Measurements from ENCODE around the gene UBE2J2. TPM values are rescaled to one million over a fixed set of nuclear protein-coding genes. Genes with fewer than 3 reads are reported as not detected.

The UBE2J2 gene
- total RNA-seq, 1 donor from 2014 or later = 32.9 TPM

DNA sequence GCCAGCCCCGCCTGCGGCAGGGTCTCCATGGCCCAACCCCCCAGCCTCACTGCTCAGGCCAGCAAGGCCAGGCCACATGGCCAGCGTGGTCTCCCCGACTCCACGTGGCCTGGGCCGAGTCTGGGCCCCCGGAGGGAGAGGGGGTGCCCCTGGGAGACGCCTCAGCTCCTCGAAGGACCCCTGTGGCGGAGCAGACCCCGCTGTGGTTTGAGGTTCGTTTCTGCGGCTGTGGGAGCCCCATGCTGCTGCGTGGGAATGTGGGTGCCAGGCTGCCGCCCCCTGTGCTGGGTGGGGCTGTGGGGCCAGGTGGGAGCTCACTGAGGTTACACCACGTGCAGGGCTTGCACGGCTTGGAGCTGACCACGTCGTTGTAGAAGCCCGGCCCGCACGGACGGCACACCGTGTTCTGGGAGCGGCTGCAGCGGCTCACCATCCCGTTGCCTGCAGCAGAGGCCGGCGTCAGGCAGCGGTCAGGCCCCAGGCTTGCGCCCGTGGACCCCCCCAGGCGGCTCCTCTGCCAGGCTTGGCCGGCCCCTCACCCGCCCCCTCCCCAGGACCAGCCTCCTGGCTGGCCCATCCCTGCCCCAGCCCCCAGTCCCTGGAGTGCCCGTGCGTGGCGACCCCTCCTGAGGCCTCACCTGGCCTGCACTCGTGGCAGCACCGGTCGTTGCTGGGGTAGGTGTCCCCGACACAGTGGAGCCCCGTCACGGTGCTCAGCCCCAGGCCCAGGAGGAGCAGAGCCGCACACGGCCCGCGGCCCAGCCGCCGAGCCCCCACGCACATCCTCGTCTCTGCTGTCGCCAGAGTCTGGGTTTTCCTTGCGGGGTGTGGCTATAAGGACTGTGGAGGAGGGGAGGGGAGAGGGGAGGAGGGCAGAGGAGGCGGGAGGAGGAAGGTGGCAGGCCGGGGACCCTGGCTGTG, 60.0 kb downstream of the UBE2J2 start, which contains the start of gene TNFRSF4:
TSS of gene TNFRSF4 (minus strand) at position 809 of the 921 bp plus-strand sequence. CDS start at position 783, 26 bp downstream.
- H3K27me3 Mint-ChIP-seq (ENCODE audit: insufficient read depth, low read depth) = peaks cover 4% of the 10 kb centered on the region
- peak within 1 kb of the TSS; percentile 37 for H3K27ac Mint-ChIP-seq

GRCh38 chr1:1212780-1213344, 60.8 kb downstream of the UBE2J2 start:
- no peaks in the 10 kb centered on the region for H3K79me2 ChIP-seq (ENCODE audit: low read depth)
- H3K4me1 ChIP-seq = no peaks in the 10 kb centered on the region
- Mint-ChIP-seq H3K27ac (no peak overlapping the region), H3K4me1 (no peaks in the 10 kb centered on the region), H3K4me3 (no peak overlapping the region), H3K9me3 (no peaks in the 10 kb centered on the region), H3K27me3 (ENCODE audit: insufficient read depth, low read depth) (peaks cover 4% of the 10 kb centered on the region), H3K36me3 (peaks cover 2% of the 10 kb centered on the region)
- no peaks in the 10 kb centered on the region for H3K9me3 ChIP-seq (ENCODE audit: low read depth)
- no peaks in the 10 kb centered on the region for H3F3A ChIP-seq (ENCODE audit: low read depth)
- no peaks in the 10 kb centered on the region for H4K20me1 ChIP-seq (ENCODE audit: low read depth)
- DNase-seq (ENCODE audit: low spot score) = no peak
- no peak overlapping the region for H3K4me2 ChIP-seq
- H3K27me3 ChIP-seq = peaks cover 1% of the 10 kb centered on the region
- TF ChIP-seq EZH2 (IDR thresholded peaks at IDR 0.05) = no peak
- TF ChIP-seq, protein P1, sequence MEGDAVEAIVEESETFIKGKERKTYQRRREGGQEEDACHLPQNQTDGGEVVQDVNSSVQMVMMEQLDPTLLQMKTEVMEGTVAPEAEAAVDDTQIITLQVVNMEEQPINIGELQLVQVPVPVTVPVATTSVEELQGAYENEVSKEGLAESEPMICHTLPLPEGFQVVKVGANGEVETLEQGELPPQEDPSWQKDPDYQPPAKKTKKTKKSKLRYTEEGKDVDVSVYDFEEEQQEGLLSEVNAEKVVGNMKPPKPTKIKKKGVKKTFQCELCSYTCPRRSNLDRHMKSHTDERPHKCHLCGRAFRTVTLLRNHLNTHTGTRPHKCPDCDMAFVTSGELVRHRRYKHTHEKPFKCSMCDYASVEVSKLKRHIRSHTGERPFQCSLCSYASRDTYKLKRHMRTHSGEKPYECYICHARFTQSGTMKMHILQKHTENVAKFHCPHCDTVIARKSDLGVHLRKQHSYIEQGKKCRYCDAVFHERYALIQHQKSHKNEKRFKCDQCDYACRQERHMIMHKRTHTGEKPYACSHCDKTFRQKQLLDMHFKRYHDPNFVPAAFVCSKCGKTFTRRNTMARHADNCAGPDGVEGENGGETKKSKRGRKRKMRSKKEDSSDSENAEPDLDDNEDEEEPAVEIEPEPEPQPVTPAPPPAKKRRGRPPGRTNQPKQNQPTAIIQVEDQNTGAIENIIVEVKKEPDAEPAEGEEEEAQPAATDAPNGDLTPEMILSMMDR (IDR thresholded peaks at IDR 0.05) = no peak
- no peak for TF ChIP-seq EZH2phosphoT487 (IDR thresholded peaks at IDR 0.05)
- no peak overlapping the region for H3K4me3 ChIP-seq
- no peak overlapping the region for H3K9ac ChIP-seq
- H2AFZ ChIP-seq (replicated peaks) = no peak overlapping the region
- H3K36me3 ChIP-seq = no peaks in the 10 kb centered on the region
- no peak overlapping the region for H3K27ac ChIP-seq

More for the DNA sequence above, 60.0 kb downstream of the UBE2J2 start, which contains the start of gene TNFRSF4:
- no peaks in the 10 kb centered on the region for H3K36me3 ChIP-seq
- no peak for TF ChIP-seq EZH2phosphoT487 (IDR thresholded peaks at IDR 0.05)
- TF ChIP-seq, protein P1 (IDR thresholded peaks at IDR 0.05) = no peak
- no peaks in the 10 kb centered on the region for H3K4me1 ChIP-seq
- no peaks in the 10 kb centered on the region for H4K20me1 ChIP-seq (ENCODE audit: low read depth)
- no peak within 1 kb of the TSS for H3K9ac ChIP-seq
- H3K4me3 ChIP-seq = no peak within 1 kb of the TSS
- no peak within 1 kb of the TSS for H3K4me2 ChIP-seq
- H3K27me3 ChIP-seq = no peaks in the 10 kb centered on the region
- Mint-ChIP-seq H3K36me3 (peaks cover 2% of the 10 kb centered on the region), H3K4me1 (no peaks in the 10 kb centered on the region), H3K9me3 (no peaks in the 10 kb centered on the region), H3K4me3 (no peak within 1 kb of the TSS)
- no peaks in the 10 kb centered on the region for H3K9me3 ChIP-seq (ENCODE audit: low read depth)
- H3F3A ChIP-seq (ENCODE audit: low read depth) = no peaks in the 10 kb centered on the region
- no peak within 1 kb of the TSS for H2AFZ ChIP-seq (replicated peaks)
- no peak within 1 kb of the TSS for H3K27ac ChIP-seq
- H3K79me2 ChIP-seq (ENCODE audit: low read depth) = no peaks in the 10 kb centered on the region
- no peak for DNase-seq (ENCODE audit: low spot score)

DNA sequence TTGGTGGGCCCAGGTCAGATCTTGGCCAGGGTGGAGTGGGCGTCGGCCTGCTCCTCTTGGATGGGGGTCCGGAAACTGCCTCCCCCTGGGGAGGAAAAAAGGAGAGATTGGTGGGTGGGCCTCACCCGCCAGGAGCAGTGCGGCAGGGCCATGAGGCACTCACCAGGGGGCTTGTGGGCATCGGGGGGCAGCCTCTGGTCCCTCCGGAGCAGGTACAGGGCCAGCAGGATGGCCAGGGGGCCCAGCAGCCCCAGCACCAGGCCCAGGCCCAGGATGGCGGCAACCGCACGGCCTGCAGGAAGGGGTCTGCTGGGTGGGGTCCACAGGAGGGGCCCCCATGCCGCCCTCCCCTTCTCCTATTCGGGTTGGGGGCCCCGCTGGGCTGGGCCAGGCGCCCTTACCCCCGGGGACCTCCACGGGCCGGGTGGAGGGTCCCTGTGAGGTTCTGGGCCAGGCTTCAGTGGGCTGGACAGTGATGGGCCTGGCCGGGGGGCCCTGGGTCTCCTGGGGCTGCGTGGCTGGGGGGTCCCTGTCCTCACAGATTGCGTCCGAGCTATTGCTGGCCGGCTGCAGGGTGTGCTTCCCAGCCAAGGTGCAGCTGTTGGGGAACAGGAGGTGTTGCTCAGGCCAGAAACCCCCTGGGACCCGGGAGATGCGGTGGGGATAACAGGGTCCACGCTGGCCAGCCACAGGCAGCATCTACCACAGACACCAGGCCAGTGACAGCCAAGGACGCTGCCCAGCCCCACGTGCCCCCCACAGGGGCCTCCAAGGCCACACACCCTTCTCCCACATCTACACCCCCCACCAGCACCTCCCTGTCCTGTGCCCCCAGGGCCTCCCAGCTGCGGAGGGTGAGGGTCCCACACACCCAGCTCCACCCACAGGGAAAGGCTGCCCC, 61.9 kb downstream of the UBE2J2 start:
- Histone ChIP-seq H3K9me3 (ENCODE audit: low read depth) (no peaks in the 10 kb centered on the region), H3K27me3 (peaks cover 12% of the 10 kb centered on the region), H3K4me3 (no peak overlapping the region), H3K4me2 (no peak overlapping the region), H3K4me1 (no peaks in the 10 kb centered on the region), H3K9ac (no peak overlapping the region), H3K79me2 (ENCODE audit: low read depth) (no peaks in the 10 kb centered on the region), H2AFZ (replicated peaks) (no peak overlapping the region), H3K27ac (no peak overlapping the region), H3F3A (ENCODE audit: low read depth) (no peaks in the 10 kb centered on the region), H3K36me3 (no peaks in the 10 kb centered on the region), H4K20me1 (ENCODE audit: low read depth) (no peaks in the 10 kb centered on the region)
- no peak for TF ChIP-seq EZH2phosphoT487 (IDR thresholded peaks at IDR 0.05)
- TF ChIP-seq, protein P1 (IDR thresholded peaks at IDR 0.05) = no peak
- no peak for TF ChIP-seq EZH2 (IDR thresholded peaks at IDR 0.05)
- Mint-ChIP-seq H3K4me3 (no peak overlapping the region), H3K27ac (no peak overlapping the region), H3K4me1 (no peaks in the 10 kb centered on the region), H3K9me3 (no peaks in the 10 kb centered on the region), H3K27me3 (ENCODE audit: insufficient read depth, low read depth) (peaks cover 7% of the 10 kb centered on the region), H3K36me3 (peaks cover 2% of the 10 kb centered on the region)
- no peak for DNase-seq (ENCODE audit: low spot score)
